Endothelial cell of umbilical vein (primary cell): ENCODE results near the gene SLC49A4. TPM values are rescaled to one million over a fixed set of nuclear protein-coding genes. Genes with fewer than 3 reads are reported as not detected.

Experiments used
- BruUV-seq: library from RNA; stranded (reverse); fragments of 400-500 nt; replicated peaks from 2 replicates; lab custom pipeline; 2021; lab: Mats Ljungman, UMichigan
- CTCF ChIA-PET: fragments of 300-600, 350-600 bp; sonication (Branson Sonifier 250); formaldehyde crosslinking; loops from one replicate; lab custom pipeline; 2021; ENCODE audit warnings: antibody characterized with exemption, inconsistent platforms; lab: Charles Lee
- POLR2A ChIA-PET: fragments of 300-600, 350-600 bp; sonication (Branson Sonifier 250); formaldehyde crosslinking; loops from one replicate; lab custom pipeline; 2021; ENCODE audit warnings: antibody characterized with exemption, inconsistent platforms; lab: Charles Lee
- DNase-seq: peaks from one replicate; pipeline ENCODE4 v3.0.0-alpha.2; 2011; ENCODE audit warnings: low read depth, low spot score
- FAIRE-seq: peaks from 2 replicates; lab custom pipeline; 2011; peaks lifted over from hg19 to GRCh38; lab: Jason Lieb, UNC
- H2AFZ ChIP-seq: 2 replicates; pipeline ENCODE4 v1.6.0; 2012; ENCODE audit warnings: low read depth, low read length, control low read depth, inconsistent platforms
- H3K27ac ChIP-seq: 2 replicates; pipeline ENCODE4 v1.5.1; 2011; ENCODE audit warnings: low read depth, mild to moderate bottlenecking, control low read depth, low read length, moderate library complexity; ENCODE audit not compliant: insufficient read depth
- H3K27me3 ChIP-seq, 2 experiments: 2 replicates each; pipeline versions ENCODE4 v1.6.0 to v1.6.1; 2011; ENCODE audit warnings: low read length in 2 of 2, mixed read lengths in 1 of 2; ENCODE audit not compliant: control insufficient read depth in 2 of 2, insufficient read depth in 2 of 2
- H3K36me3 ChIP-seq, 2 experiments: 2 replicates in 1 of 2; 3 replicates in 1 of 2; pipeline ENCODE4 v1.5.1; 2011; ENCODE audit warnings: low read length in 2 of 2, mild to moderate bottlenecking in 1 of 2, moderate library complexity in 1 of 2; ENCODE audit not compliant: control insufficient read depth in 2 of 2, insufficient read depth in 2 of 2; ENCODE audit errors: extremely low read depth in 1 of 2
- H3K4me1 ChIP-seq: 3 replicates; pipeline ENCODE4 v1.5.1; 2011; ENCODE audit warnings: mild to moderate bottlenecking, low read length; ENCODE audit not compliant: control insufficient read depth, insufficient read depth; ENCODE audit errors: extremely low read depth
- H3K4me2 ChIP-seq: 2 replicates; pipeline ENCODE4 v1.6.1; 2011; ENCODE audit warnings: low read length, control low read depth, mixed read lengths; ENCODE audit not compliant: insufficient read depth
- H3K4me3 ChIP-seq, 3 experiments: fragments of 200-600 bp in 1 of 3; sonication (generic), shearing (Covaris generic) in 1 of 3; replicated peaks in 1 of 3; 2 replicates each; pipeline ENCODE4 v1.5.1; 2011 to 2016; ENCODE audit warnings: control low read depth in 3 of 3, low read length in 3 of 3, mild to moderate bottlenecking in 2 of 3, inconsistent platforms in 1 of 3, low read depth in 1 of 3, moderate library complexity in 1 of 3; ENCODE audit not compliant: insufficient read depth in 1 of 3
- H3K79me2 ChIP-seq: 2 replicates; pipeline ENCODE4 v1.6.0; 2012; ENCODE audit warnings: low read length, inconsistent platforms; ENCODE audit not compliant: control insufficient read depth, insufficient read depth
- H3K9ac ChIP-seq: replicated peaks from 2 replicates; pipeline ENCODE3; 2011; ENCODE audit warnings: low read length, control low read depth; ENCODE audit not compliant: insufficient read depth; ENCODE audit errors: extremely low read depth
- H3K9me1 ChIP-seq: replicated peaks from 3 replicates; pipeline ENCODE4 v1.6.0; 2011; ENCODE audit warnings: mild to moderate bottlenecking, low read length; ENCODE audit not compliant: control insufficient read depth, insufficient read depth; ENCODE audit errors: extremely low read depth
- H3K9me3 ChIP-seq: replicated peaks from 2 replicates; pipeline ENCODE4 v1.5.1; 2012; ENCODE audit warnings: low read length, inconsistent platforms; ENCODE audit not compliant: control insufficient read depth, insufficient read depth
- H4K20me1 ChIP-seq: replicated peaks from 2 replicates; pipeline ENCODE3; 2011; ENCODE audit warnings: mild to moderate bottlenecking, low read length; ENCODE audit not compliant: control insufficient read depth, insufficient read depth; ENCODE audit errors: extremely low read depth
- CTCF ChIP-seq, 2 donors: IDR thresholded peaks; 1 replicate in 1 of 2; 2 replicates in 1 of 2; pipeline ENCODE4 v1.5.1; 2011; ENCODE audit warnings: low read length in 2 of 2, mild to moderate bottlenecking in 2 of 2, moderate library complexity in 2 of 2, control low read depth in 1 of 2, inconsistent platforms in 1 of 2, low read depth in 1 of 2; ENCODE audit not compliant: insufficient read depth in 1 of 2; ENCODE audit errors: extremely low read depth in 1 of 2
- EZH2 ChIP-seq: IDR thresholded peaks from 2 replicates; pipeline ENCODE4 v1.6.1; 2012; ENCODE audit warnings: borderline replicate concordance, low read depth, mild to moderate bottlenecking, moderate library complexity, low read length, inconsistent platforms; ENCODE audit not compliant: severe bottlenecking
- FOS ChIP-seq: IDR thresholded peaks from 2 replicates; pipeline ENCODE4 v1.6.1; 2011; ENCODE audit warnings: mild to moderate bottlenecking, low read length, moderate library complexity, borderline replicate concordance; ENCODE audit not compliant: insufficient read depth
- GATA2 ChIP-seq: IDR thresholded peaks from 2 replicates; pipeline ENCODE4 v1.7.0; 2011; ENCODE audit warnings: low read depth, mild to moderate bottlenecking, moderate library complexity, mixed read lengths, low read length; ENCODE audit not compliant: insufficient read length, insufficient read depth
- JUN ChIP-seq: IDR thresholded peaks from 2 replicates; pipeline ENCODE4 v1.6.1; 2011; ENCODE audit warnings: borderline replicate concordance, low read depth; ENCODE audit not compliant: insufficient read length, insufficient read depth
- MAX ChIP-seq: IDR thresholded peaks from 2 replicates; pipeline ENCODE4 v1.6.1; 2011; ENCODE audit not compliant: insufficient read depth, insufficient read length
- MYC ChIP-seq: IDR thresholded peaks from one replicate; pipeline ENCODE4 v1.6.1; 2011; ENCODE audit warnings: mild to moderate bottlenecking, low read depth, low read length
- POLR2A ChIP-seq: IDR thresholded peaks from 2 replicates; pipeline ENCODE4 v1.6.1; 2012; ENCODE audit warnings: low read depth, mild to moderate bottlenecking, control low read depth, low read length
- POLR2AphosphoS5 ChIP-seq: IDR thresholded peaks from 2 replicates; pipeline ENCODE4 v1.6.1; 2012; ENCODE audit warnings: low read depth, mild to moderate bottlenecking, control low read depth, low read length, moderate library complexity; ENCODE audit not compliant: insufficient read depth
- dilution Hi-C: fragments of 300-500 bp; cut with MboI; formaldehyde crosslinking; loops from one replicate; pipeline ENCODE4 v1.15.0; 2019; ENCODE audit warnings: low sequenced_read_pairs; ENCODE audit not compliant: extremely low pct_ligation_motif_present
- intact Hi-C: fragments of 100-400 bp; cut with micrococcal nuclease; formaldehyde crosslinking; loops from one replicate; pipeline ENCODE4 v1.10.0; 2022
- polyA plus RNA-seq, 4 experiments: library from polyadenylated mRNA; depleted of rRNA in 3 of 4; stranded (reverse) in 3 of 4; unstranded in 1 of 4; fragments of >200 nt; gene quantifications; 2 replicates each; pipeline versions ENCODE4 v1.2.1 to v1.2.3, GENCODE V29; 2011 to 2012; ENCODE audit warnings: missing spikeins in 1 of 4
- total RNA-seq: library from RNA; stranded (reverse); gene quantifications from 2 replicates; pipeline ENCODE4 v1.2.3, GENCODE V29; 2021

SLC49A4 gene
- total and polyA plus RNA-seq, 2 donors (not counting 3 experiments of a cell fraction or from before 2014, with no cell fraction given) = 10.9 to 11.6 TPM

GRCh38 chr3:122912772-122913538 lies 118.1 kb downstream of the SLC49A4 start:
- H2AFZ ChIP-seq = no peak overlapping the region
- H3K4me3 ChIP-seq = no peak overlapping the region
- no peak overlapping the region for H3K27ac ChIP-seq
- FAIRE-seq (no peak), DNase-seq (no peak)
- ChIA-PET POLR2A (no interaction called here), CTCF (no interaction called here)
- no peaks in the 10 kb centered on the region for H4K20me1 ChIP-seq
- TF ChIP-seq MAX (no peak), POLR2A (no peak), GATA2 (no peak), JUN (no peak), CTCF (IDR thresholded peaks at IDR 0.05; ENCODE audit: extremely low read depth in 1 of 2, insufficient read depth in 1 of 2, low read depth in 1 of 2, low read length in 2 of 2) (no peak), FOS (no peak), MYC (no peak), EZH2 (no peak), POLR2AphosphoS5 (no peak)
- intact Hi-C loops (no loop called here), dilution Hi-C loops (no loop called here)
- H3K4me2 ChIP-seq = no peak overlapping the region
- H3K79me2 ChIP-seq = no peaks in the 10 kb centered on the region
- no peaks in the 10 kb centered on the region for H3K9me3 ChIP-seq
- no peaks in the 10 kb centered on the region for H3K4me1 ChIP-seq
- H3K36me3 ChIP-seq = no peaks in the 10 kb centered on the region
- BruUV-seq = no TSS peak
- H3K9me1 ChIP-seq = no peaks in the 10 kb centered on the region
- no peak overlapping the region for H3K9ac ChIP-seq
- H3K27me3 ChIP-seq = peaks cover 3 to 12% of the 10 kb centered on the region in 2 experiments
